HL-60 (cell line): Measurements from ENCODE around the gene ANTXR1.

Experiments
- DNase-seq, 2 experiments: peaks; one replicate each; pipeline ENCODE4 v3.0.0-alpha.2; 2010 to 2020; ENCODE audit warnings: low read depth in 1 of 2, low spot score in 1 of 2
- H3K27ac ChIP-seq: fragments of 250-450 bp; sonication (Bioruptor Pico); replicated peaks from 2 replicates; pipeline ENCODE4 v1.5.1; 2020; ENCODE audit warnings: mild to moderate bottlenecking, moderate library complexity
- H3K27me3 ChIP-seq: fragments of 250-450 bp; sonication (Bioruptor Pico); 2 replicates; pipeline ENCODE4 v1.5.1; 2021; ENCODE audit warnings: mild to moderate bottlenecking, moderate library complexity; ENCODE audit not compliant: insufficient read depth, poor library complexity, severe bottlenecking
- H3K4me3 ChIP-seq: replicated peaks from 2 replicates; pipeline ENCODE4 v1.5.1; 2011; ENCODE audit warnings: mild to moderate bottlenecking, control low read depth, low read length; ENCODE audit not compliant: insufficient read depth
- GABPA ChIP-seq: IDR thresholded peaks from 2 replicates; pipeline ENCODE4 v1.6.1; 2012; ENCODE audit warnings: low read depth
- POLR2AphosphoS5 ChIP-seq: IDR thresholded peaks from 2 replicates; pipeline ENCODE4 v1.6.1; 2012; ENCODE audit warnings: low read depth
- SPI1 ChIP-seq: IDR thresholded peaks from 2 replicates; pipeline ENCODE4 v1.6.1; 2012; ENCODE audit warnings: low read depth, mild to moderate bottlenecking, borderline replicate concordance
- TF ChIP-seq, protein P1 (sequence below): IDR thresholded peaks from one replicate; pipeline ENCODE4 v1.5.1; 2011; ENCODE audit warnings: low read length, control low read depth, inconsistent platforms; ENCODE audit not compliant: insufficient read depth
- TF ChIP-seq, protein P2 (sequence below): IDR thresholded peaks from 2 replicates; pipeline ENCODE4 v1.6.1; 2012; ENCODE audit warnings: low read depth; ENCODE audit not compliant: insufficient replicate concordance

Gene ANTXR1

DNA sequence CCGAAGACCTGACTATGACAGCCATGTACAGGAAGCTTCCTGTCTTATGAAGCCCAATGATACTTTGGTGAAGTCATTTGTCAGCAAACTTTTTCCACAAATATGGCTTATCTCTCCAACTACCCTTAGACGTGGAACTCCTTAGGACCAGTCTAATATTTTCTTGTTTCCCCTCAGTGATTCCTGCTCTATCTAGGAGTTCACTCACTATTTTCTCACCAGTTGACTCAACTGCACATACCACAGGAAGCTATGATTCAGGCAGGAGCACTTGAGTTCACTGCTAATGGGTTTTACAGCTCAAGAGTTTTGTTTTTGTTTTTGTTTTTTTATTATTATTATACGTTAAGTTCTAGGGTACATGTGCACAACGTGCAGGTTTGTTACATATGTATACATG lies 109.3 kb downstream of the ANTXR1 start:
- Histone ChIP-seq H3K4me3 (no peak overlapping the region), H3K27ac (no peak overlapping the region), H3K27me3 (no peaks in the 10 kb centered on the region)
- no peak for DNase-seq
- TF ChIP-seq GABPA, result no peak
- no peak for TF ChIP-seq POLR2AphosphoS5

DNA sequence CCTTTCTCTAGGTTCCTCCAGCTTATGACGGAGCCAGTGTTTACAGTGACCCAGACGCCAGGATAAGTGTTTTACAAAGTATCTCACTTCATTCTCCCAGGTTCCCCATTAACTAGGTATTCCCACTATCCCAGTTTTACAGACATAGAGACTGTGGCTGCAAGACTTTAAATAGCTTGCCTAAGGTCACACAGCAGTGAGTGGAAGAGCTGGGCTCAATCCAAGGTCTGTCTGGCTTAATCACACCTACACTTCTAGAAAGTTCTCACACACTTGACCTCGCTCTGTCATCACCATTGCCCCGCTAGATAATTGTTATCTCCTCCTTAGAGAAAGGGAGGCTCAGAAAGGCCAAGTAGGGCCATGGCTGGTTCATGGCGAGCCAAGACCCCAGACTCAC lies 110.2 kb downstream of the ANTXR1 start:
- Histone ChIP-seq H3K27me3 (no peaks in the 10 kb centered on the region), H3K4me3 (no peak overlapping the region), H3K27ac (no peak overlapping the region)
- no peak for DNase-seq
- no peak for TF ChIP-seq POLR2AphosphoS5

DNA sequence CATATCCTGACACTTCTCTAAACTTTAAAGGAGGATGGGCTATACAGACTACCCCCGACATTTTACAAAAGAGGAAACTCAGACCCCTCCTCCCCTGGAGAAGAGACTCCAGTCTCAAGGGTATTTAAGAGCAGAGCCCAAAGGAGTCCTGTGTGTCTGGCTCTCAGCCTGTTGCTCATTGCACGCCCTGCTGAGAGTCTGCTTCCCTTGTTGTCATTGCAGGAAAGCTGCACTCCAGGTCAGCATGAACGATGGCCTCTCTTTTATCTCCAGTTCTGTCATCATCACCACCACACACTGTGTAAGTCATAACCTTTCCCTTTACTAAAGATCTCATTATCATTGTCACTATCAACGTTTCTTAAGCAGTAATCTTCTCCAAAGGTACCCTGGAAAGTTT lies 111.4 kb downstream of the ANTXR1 start:
- Histone ChIP-seq H3K4me3 (no peak overlapping the region), H3K27me3 (no peaks in the 10 kb centered on the region), H3K27ac (no peak overlapping the region)
- no peak for DNase-seq
- TF ChIP-seq GABPA, result no peak
- TF ChIP-seq, protein P1, sequence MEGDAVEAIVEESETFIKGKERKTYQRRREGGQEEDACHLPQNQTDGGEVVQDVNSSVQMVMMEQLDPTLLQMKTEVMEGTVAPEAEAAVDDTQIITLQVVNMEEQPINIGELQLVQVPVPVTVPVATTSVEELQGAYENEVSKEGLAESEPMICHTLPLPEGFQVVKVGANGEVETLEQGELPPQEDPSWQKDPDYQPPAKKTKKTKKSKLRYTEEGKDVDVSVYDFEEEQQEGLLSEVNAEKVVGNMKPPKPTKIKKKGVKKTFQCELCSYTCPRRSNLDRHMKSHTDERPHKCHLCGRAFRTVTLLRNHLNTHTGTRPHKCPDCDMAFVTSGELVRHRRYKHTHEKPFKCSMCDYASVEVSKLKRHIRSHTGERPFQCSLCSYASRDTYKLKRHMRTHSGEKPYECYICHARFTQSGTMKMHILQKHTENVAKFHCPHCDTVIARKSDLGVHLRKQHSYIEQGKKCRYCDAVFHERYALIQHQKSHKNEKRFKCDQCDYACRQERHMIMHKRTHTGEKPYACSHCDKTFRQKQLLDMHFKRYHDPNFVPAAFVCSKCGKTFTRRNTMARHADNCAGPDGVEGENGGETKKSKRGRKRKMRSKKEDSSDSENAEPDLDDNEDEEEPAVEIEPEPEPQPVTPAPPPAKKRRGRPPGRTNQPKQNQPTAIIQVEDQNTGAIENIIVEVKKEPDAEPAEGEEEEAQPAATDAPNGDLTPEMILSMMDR, result no peak
- no peak for TF ChIP-seq SPI1
- TF ChIP-seq POLR2AphosphoS5, result no peak
- TF ChIP-seq, protein P2, sequence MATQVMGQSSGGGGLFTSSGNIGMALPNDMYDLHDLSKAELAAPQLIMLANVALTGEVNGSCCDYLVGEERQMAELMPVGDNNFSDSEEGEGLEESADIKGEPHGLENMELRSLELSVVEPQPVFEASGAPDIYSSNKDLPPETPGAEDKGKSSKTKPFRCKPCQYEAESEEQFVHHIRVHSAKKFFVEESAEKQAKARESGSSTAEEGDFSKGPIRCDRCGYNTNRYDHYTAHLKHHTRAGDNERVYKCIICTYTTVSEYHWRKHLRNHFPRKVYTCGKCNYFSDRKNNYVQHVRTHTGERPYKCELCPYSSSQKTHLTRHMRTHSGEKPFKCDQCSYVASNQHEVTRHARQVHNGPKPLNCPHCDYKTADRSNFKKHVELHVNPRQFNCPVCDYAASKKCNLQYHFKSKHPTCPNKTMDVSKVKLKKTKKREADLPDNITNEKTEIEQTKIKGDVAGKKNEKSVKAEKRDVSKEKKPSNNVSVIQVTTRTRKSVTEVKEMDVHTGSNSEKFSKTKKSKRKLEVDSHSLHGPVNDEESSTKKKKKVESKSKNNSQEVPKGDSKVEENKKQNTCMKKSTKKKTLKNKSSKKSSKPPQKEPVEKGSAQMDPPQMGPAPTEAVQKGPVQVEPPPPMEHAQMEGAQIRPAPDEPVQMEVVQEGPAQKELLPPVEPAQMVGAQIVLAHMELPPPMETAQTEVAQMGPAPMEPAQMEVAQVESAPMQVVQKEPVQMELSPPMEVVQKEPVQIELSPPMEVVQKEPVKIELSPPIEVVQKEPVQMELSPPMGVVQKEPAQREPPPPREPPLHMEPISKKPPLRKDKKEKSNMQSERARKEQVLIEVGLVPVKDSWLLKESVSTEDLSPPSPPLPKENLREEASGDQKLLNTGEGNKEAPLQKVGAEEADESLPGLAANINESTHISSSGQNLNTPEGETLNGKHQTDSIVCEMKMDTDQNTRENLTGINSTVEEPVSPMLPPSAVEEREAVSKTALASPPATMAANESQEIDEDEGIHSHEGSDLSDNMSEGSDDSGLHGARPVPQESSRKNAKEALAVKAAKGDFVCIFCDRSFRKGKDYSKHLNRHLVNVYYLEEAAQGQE, result no peak

DNA sequence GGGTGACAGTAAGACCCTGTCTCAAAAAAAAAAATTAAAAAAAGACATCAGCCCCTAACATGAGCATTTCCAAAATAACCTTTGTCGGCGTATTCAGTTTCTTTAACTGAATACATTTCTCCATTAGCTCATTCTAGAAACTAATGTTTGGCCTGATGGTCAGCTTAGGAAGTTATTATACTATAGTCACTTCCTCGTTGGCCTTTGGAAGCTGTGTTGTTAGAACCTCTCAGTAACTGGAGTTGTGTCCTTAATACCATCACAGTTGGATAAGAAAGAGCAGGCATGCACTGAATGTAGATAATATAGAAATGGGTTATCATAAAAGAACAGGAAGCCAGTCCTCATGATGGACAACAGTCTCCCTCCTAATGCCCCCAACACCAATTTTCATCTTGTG lies 112.8 kb downstream of the ANTXR1 start:
- H3K27me3 ChIP-seq, result no peaks in the 10 kb centered on the region
- TF ChIP-seq SPI1, result no peak
- TF ChIP-seq GABPA, result no peak
- TF ChIP-seq, protein P1, result no peak
- TF ChIP-seq, protein P2, result no peak
- no peak for TF ChIP-seq POLR2AphosphoS5
- H3K4me3 ChIP-seq, result no peak overlapping the region
- DNase-seq, result no peak
- H3K27ac ChIP-seq, result no peak overlapping the region

DNA sequence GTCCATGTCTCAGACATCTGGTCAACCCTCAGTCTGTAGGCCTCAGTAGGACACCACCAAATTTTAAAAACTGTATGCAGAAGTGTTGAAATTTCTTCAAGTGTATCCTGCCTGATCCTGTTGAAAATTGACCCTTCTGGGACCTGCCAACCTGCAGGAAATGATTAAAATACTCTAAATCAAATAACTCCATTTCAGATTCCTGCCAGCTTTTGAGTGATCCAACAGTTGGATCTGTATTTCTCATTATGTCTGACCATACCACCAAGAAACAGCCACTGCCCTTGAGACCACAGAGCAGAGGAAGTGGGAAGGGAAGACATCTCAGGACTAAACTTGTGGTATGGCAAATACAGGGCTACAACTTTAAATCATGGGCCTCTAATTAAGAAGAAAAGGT lies 113.4 kb downstream of the ANTXR1 start:
- H3K4me3 ChIP-seq, result no peak overlapping the region
- no peak for TF ChIP-seq SPI1
- no peak for TF ChIP-seq GABPA
- TF ChIP-seq, protein P2, result no peak
- no peaks in the 10 kb centered on the region for H3K27me3 ChIP-seq
- no peak overlapping the region for H3K27ac ChIP-seq
- DNase-seq, result no peak
